ENCODE measurements around the gene SPNS2.

SPNS2 gene

DNA sequence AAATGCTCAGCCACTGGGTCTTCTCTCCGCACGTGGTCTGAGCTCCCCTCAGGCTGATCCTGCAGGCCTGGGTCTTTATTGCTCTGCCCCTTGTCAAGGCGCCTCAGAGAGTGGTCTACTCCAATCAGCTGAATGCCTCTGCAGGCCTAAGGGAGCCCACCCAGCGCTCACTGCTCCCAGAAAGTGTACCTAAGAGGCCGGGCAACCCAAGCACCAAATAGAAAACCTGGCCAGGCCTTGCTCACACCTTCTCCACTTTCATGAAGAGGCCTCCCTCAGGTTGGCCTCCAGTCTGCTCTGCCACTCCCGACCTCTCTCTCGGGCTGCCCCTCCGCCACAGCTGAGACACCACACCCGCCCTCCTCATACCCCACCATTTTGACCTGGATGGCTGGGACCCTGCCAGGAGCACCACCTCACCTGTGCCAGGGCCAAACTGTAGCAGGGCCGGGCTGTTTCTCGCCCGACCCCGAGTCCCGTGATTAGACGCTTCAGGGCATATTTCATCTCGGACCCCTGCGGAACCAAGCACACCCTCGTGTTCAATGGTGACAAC lies 55.8 kb downstream of the SPNS2 start:
- DNase-seq = no peak

DNA sequence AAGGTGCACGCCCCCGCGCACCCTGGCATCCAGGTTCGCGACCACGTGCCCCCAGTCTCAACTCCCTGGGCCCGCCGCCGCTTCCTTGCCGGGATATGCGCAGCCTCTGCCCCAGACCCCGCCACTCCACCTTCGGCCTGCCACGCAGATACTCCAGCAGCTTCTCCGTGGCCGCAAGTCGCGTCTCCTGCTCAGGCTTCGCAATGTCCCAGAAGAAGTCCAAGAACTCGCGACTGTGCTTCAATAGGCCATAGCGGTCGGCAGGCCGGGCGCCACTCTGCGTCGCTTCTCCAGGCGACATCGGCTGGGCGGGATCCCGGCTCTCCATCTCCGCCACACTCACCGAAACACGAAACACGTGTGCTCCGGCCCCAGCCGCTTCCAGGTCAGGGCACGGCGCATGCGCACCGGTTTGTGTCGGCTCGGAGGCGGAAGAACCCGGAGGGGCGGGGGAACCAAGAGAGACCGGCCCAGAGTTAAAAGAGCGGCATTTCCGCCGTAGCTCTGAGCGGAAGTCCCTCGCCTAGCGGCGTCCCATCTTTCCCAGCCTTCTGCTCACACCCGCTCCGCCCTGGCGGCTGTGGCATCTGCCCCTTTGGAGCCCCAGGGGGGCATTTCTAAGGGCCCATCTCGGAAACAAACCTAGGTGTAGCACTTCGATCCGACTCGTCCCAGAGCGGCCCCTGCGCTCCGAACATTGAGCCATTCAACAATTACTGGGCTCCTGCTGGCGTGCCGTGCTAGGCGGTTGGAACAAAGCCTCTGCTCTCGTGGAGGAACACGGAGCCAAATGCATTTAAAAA lies 56.5 kb downstream of the SPNS2 start, which contains the start of gene MYBBP1A:
TSS of gene MYBBP1A (minus strand) at position 388 of the 803 bp plus-strand sequence. CDS start at position 328, 60 bp downstream.
- DNase-seq = peak; percentile 94

GRCh38 chr17:4555873-4556759 lies 57.4 kb downstream of the SPNS2 start:
- DNase-seq = no peak

DNA sequence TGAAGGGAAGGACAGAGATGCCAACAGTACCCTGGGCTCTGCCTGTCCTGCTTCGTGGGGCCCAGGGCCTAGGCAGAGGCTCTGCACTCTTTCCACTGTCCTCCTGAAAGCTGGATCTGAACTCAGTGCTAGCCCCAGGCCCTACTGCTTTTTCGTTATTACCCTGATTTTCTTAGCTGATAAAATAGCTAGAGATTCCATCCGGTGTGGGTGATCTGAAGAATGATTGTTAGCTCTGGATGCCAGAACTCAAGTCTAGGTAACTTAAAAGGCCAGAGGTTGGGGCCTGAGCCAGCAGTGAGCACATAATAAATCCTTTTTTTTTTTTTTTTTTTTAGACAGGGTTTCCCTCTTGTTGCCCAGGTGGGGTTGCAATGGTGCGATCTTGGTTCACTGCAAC lies 58.3 kb downstream of the SPNS2 start:
- no peak for DNase-seq

DNA sequence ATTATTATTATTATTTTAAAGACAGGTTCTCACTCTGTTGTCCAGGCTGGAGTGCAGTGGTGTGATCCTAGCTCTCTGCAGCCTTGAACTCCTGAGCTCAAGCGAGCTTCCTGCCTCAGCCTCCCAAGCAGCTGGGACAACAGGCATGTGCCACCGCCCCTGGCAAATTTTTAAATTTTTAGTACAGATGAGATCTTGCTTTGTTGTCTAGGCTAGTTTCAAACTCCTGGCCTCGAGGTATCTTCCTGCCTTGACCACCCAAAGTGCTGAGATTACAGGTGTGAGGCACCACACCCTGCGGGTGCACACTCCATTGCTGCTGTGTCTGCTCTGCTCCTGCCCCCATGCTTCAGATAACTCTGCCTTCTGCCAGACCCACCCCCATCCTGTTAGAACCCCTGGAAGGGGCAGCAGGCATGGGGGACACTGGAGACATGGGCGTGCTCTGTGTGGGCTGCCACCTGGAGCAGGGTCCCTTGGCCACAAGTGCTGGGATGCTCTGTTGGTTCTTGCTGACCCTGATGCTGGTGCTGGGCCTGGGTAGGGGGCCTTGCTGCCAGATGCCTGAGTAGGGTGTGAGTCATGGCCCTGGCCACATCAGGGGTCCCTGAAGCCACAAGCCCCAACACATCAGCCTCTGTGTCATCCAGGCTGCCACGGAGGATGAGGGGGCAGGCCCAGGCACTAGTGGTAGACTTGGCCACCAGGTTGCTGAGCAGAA lies 59.1 kb downstream of the SPNS2 start:
- no peak for DNase-seq

DNA sequence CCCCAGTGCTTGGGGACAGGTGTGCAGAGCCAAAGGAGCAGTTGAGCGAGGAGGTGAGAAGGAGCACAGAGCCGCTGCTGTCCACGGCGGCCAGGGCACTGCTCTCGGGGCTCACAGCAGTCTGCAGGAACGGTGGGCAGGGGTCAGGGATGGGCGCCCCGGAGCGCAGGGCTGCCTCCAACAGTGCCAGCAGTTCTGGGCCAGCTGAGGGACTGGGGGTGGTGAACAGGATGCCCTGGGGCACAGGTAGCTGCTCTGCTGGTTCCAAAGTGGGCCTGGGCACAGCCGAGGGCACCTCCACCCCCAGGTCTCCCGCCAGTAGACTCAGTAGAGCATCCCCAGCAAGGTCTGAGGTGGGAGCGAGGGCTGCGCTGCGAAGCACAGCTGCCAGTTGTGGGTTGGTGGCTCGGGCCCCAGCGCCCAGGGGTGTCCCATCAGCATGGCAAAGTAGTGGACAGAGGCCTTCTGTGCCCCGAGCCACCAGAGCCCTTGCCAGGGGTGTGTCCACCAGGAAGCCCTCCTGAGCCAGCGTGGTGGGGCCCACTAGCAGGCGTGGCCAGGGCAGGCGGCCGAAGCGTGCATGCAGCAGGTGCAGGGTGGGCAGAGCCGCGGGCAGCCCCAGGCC lies 59.8 kb downstream of the SPNS2 start:
- no peak for DNase-seq

- no peak for DNase-seq
Measured at GRCh38 chr17:4559139-4559791, 60.6 kb downstream of the SPNS2 start.

GRCh38 chr17:4559966-4560365 lies 61.3 kb downstream of the SPNS2 start:
- DNase-seq = no peak

DNA sequence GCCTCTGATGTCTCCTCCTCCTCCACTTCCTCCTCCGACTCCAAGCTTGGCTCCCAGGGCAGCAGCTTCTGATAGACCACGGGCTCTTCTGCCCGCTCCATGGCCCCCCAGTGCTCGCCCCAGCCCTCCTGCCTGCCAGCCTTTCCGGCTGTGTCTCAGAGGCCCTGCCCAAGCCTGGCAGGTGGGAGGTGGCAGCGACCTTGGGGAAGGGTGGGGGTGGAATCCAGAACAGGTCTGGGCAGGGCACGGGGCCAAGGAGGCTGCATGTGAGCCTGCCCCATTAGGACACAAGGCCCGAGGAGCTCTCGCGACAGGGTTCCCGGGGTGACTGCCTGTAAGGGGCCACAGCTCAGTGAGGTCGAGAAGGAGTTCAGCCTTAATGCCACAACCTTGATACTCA lies 61.7 kb downstream of the SPNS2 start, which contains the start of gene GGT6:
TSS of gene GGT6 (minus strand) at position 157 of the 400 bp plus-strand sequence. CDS start at position 101, 56 bp downstream.
- no peak for DNase-seq

DNA sequence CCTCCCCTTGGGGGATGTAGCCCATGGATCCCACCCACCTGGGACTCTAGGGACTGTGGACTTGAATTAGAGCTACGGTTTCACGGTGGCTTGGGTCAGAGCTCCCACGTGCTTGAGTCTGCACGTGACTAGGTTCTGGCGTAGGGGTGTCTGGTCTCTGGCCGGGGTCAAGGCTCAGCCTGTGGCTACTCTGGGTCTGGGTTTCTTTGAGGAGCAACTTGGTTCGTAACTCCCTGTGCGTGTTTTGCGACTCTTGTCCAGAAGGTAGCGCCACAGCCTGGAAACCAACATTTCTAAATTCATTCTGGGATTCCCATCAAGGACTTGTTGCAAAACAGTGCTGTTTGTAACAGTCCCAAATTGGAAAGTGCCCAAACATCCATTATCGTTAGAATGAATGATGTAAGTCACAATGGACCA lies 62.2 kb downstream of the SPNS2 start:
- DNase-seq = no peak

GRCh38 chr17:4562015-4562969 lies 63.6 kb downstream of the SPNS2 start:
- no peak for DNase-seq

DNA sequence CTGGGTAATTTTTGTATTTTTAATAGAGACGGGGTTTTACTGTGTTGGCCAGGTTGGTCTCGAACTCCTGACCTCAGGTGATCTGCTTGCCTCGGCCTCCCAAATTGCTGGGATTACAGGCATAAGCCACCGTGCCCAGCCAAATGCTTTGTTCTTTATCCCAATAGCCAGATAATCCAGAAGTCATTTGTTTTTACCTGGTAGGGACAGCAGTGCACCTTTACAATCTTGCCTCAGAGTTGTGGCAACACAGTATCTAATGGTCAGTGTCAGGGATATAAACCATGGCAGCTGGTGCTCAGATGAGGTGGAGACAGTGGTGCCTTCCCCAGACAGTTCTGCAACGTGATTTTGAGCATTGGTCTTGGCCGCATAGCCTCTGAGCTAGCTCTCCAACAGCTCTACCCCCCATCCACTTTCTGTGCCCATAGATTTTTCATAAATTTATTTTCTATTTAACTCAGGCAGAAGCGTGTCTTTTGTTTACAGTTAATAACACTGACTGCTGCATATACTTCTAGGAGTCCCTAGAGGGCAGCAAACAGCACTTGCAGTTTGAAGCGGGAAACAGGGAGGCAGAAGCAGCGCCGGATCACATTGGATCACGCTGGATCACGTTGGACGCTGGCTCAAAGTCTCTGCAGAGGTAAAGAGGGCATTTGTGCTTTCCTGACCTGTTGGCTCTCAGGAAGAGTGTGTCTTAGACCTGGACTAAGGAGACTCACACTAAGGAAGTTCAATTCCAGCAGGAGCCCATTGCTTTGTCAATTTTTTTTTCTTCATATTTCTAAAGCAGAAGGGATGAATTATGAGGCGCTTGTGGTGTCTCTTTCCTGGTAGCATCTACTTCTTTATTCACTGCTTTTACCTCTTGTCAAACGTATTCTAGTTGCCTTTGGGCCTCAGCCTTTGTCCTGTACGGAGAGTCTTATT lies 66.8 kb downstream of the SPNS2 start:
- no peak for DNase-seq

GRCh38 chr17:4566785-4567184 lies 68.1 kb downstream of the SPNS2 start:
- no peak for DNase-seq

DNA sequence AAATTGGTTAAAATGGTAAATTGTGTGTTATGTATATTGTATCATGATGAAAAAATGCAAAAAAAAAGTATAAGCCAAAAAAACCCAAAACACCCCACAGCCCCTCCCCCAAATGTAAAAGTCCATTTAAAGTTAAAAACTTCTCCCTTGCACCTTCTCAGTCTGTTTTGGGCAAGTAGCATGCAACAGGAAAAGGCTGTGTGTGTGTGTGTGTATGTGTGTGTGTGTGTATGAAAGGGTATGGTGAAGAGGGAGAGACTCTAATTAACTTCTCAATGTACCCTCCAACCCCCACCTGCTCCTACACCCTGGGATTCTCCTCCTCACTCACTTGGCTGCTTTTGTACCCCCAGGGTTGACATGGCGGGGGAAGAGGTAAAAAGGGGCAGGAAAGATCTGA lies 70.9 kb downstream of the SPNS2 start:
- DNase-seq = no peak

- no peak for DNase-seq
Measured at GRCh38 chr17:4572131-4572530, 73.5 kb downstream of the SPNS2 start.

DNA sequence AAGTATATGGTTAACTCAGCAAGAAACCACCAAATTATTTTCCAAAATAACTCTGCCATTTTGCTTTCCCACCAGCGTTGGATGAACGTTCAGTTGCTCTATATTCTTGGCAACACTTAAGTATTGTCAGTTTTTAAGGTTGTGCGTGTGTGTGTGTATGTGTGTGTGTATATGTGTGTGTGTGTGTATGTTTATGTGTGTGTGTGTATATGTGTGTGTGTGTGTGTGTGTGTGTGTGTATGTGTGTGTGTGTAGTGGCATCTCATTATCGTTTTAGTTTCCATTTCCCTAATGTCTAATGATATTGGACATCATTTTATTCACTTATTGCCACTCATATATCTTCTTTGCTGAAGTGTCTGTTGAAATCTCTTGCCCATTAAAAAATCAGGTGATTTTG lies 74.4 kb downstream of the SPNS2 start:
- no peak for DNase-seq

DNA sequence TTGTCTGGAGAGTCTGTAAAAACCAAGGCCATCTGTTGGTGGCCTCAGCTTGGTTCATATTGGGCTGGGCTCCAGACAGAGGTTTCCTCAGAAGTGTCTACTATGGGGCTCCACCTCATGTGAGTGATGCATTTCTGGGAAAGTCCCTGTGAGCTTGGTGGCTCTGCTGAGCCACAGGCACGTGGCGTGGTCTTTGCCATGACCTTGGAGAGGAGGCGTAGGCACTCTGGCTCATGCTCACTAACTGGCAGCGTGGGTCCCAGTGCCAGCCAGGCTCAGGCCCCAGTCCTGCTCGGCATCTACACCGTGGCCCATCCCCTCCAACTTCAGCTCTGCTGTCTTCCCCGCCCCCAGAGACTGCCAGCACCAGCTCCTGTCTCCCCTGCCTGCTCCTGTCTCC lies 75.0 kb downstream of the SPNS2 start:
- DNase-seq = peak; percentile 31

DNA sequence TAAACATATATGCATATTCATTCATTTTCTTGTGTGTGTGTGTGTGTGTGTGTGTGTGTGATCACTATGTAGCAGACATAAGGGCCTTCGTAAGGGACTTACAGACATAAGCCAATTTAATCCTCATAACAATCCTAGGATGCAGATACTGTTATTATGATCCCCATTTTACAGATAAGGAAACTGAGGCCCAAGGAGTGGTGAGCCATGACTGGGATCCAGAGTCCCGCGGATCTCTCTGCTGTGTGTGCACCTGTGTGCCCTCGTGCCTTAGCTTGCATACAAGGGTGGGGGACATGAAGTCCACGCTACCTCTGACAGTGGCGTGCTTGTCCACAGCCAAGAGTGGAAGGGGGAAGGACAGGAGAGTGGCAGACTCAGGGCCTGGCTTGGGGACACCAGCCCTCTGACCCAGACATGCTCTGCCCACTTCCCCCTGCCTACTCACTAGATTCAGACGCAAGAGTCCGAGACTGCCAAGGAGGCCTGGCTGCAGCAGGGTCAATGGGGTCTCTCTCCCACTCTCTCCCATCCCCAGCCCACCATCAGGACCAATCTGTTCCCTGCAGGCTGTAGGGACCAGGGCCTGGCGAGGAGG lies 75.9 kb downstream of the SPNS2 start:
- DNase-seq = no peak

DNA sequence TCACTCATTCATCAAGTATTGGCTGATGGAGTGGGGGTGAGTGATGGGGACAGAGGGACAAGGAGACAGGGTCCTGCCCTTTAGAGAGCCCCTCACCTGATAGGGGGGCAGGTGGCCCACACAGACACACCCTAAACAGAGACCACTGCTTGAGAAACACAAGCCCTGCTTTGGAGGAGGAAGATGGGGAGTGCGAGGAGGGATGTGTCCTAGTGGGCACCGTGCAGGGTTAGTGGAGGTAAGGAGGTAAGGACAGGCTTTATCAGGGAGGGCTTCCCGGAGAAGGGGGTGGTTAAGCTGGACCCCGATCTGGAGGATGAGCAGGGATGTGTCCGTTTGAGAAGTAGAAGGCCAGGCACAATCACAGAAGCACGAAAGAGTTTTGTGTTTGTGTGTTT lies 77.5 kb downstream of the SPNS2 start:
- no peak for DNase-seq

Measured in activated CD4-positive, alpha-beta T cell treated with anti-CD3 and anti-CD28 coated beads for 1 hour (primary cell).